Mesenchymal stem cell (in vitro differentiated cells and primary cell): ENCODE measurements around the gene FOXE3.

Experiments used
- DNase-seq: peaks from one replicate; pipeline ENCODE4 v3.0.0-alpha.2; 2013
- H2AFZ ChIP-seq: one replicate; pipeline ENCODE4 v1.6.1; 2013; ENCODE audit warnings: low read depth, mild to moderate bottlenecking, control low read depth, inconsistent platforms, low read length, moderate library complexity
- H2AK5ac ChIP-seq: 2 replicates; pipeline ENCODE4 v1.6.1; 2013; ENCODE audit warnings: low read length, moderate library complexity, mild to moderate bottlenecking, inconsistent platforms; ENCODE audit not compliant: severe bottlenecking
- H2BK120ac ChIP-seq: one replicate; pipeline ENCODE4 v1.6.1; 2013; ENCODE audit warnings: low read depth, mild to moderate bottlenecking, inconsistent platforms, low read length, moderate library complexity
- H2BK12ac ChIP-seq, 2 experiments: one replicate each; pipeline ENCODE4 v1.6.1; 2013; ENCODE audit warnings: inconsistent platforms in 2 of 2, low read length in 2 of 2, mild to moderate bottlenecking in 2 of 2, moderate library complexity in 2 of 2, control low read depth in 1 of 2
- H2BK15ac ChIP-seq: one replicate; pipeline ENCODE4 v1.6.1; 2013; ENCODE audit warnings: mild to moderate bottlenecking, low read depth, inconsistent platforms; ENCODE audit not compliant: poor library complexity, severe bottlenecking
- H2BK5ac ChIP-seq: 2 replicates; pipeline ENCODE4 v1.6.1; 2013; ENCODE audit warnings: low read depth, mild to moderate bottlenecking, low read length, control low read depth, inconsistent platforms; ENCODE audit not compliant: poor library complexity, severe bottlenecking
- H3K14ac ChIP-seq, 2 experiments: one replicate each; pipeline ENCODE4 v1.6.1; 2013; ENCODE audit warnings: inconsistent platforms in 2 of 2, low read length in 2 of 2, control low read depth in 1 of 2, mild to moderate bottlenecking in 1 of 2, moderate library complexity in 1 of 2
- H3K18ac ChIP-seq, 2 experiments: one replicate each; pipeline ENCODE4 v1.6.1; 2013; ENCODE audit warnings: inconsistent platforms in 2 of 2, low read length in 2 of 2, control low read depth in 1 of 2, low read depth in 1 of 2, mild to moderate bottlenecking in 1 of 2
- H3K23ac ChIP-seq, 2 experiments: one replicate each; pipeline ENCODE4 v1.6.1; 2013; ENCODE audit warnings: inconsistent platforms in 2 of 2, low read length in 2 of 2, mild to moderate bottlenecking in 2 of 2, moderate library complexity in 2 of 2, control low read depth in 1 of 2
- H3K27ac ChIP-seq: 2 replicates; pipeline ENCODE4 v1.5.1; 2013; ENCODE audit warnings: mild to moderate bottlenecking, moderate library complexity, low read length, control low read depth, inconsistent platforms; ENCODE audit not compliant: poor library complexity, severe bottlenecking
- H3K27me3 ChIP-seq, 2 experiments: 2 replicates each; pipeline versions ENCODE4 v1.6.1 to v1.7.0; 2013; ENCODE audit warnings: low read length in 2 of 2, mild to moderate bottlenecking in 2 of 2, moderate library complexity in 2 of 2, control low read depth in 1 of 2, inconsistent platforms in 1 of 2; ENCODE audit not compliant: control insufficient read depth in 1 of 2, insufficient read depth in 1 of 2
- H3K36me3 ChIP-seq, 2 experiments: 2 replicates each; pipeline versions ENCODE4 v1.6.1 to v1.7.0; 2013; ENCODE audit warnings: low read length in 2 of 2, control low read depth in 1 of 2, inconsistent platforms in 1 of 2, low read depth in 1 of 2, mild to moderate bottlenecking in 1 of 2; ENCODE audit not compliant: insufficient read depth in 2 of 2, control insufficient read depth in 1 of 2
- H3K4ac ChIP-seq, 2 experiments: one replicate each; pipeline ENCODE4 v1.6.1; 2013; ENCODE audit warnings: inconsistent platforms in 2 of 2, low read length in 2 of 2, mild to moderate bottlenecking in 2 of 2, moderate library complexity in 2 of 2, control low read depth in 1 of 2, low read depth in 1 of 2
- H3K4me1 ChIP-seq: 2 replicates; pipeline ENCODE4 v1.6.1; 2013; ENCODE audit warnings: low read depth, low read length, control low read depth; ENCODE audit not compliant: control insufficient read depth, insufficient read depth
- H3K4me2 ChIP-seq: 2 replicates; pipeline ENCODE4 v1.6.1; 2013; ENCODE audit warnings: low read length, mild to moderate bottlenecking, inconsistent platforms; ENCODE audit not compliant: poor library complexity, severe bottlenecking
- H3K4me3 ChIP-seq, 2 experiments: 2 replicates each; pipeline versions ENCODE4 v1.5.1 to v1.7.0; 2013; ENCODE audit warnings: low read length in 2 of 2, mild to moderate bottlenecking in 2 of 2, control low read depth in 1 of 2, low read depth in 1 of 2; ENCODE audit not compliant: insufficient read depth in 1 of 2
- H3K79me1 ChIP-seq: replicated peaks from 2 replicates; pipeline ENCODE4 v1.6.1; 2013; ENCODE audit warnings: mild to moderate bottlenecking, control low read depth, low read length, inconsistent platforms; ENCODE audit not compliant: poor library complexity, severe bottlenecking
- H3K9ac ChIP-seq: 2 replicates; pipeline ENCODE4 v1.7.0; 2013; ENCODE audit warnings: mild to moderate bottlenecking, low read length, moderate library complexity
- H3K9me3 ChIP-seq: 2 replicates; pipeline ENCODE4 v1.7.0; 2013; ENCODE audit warnings: mild to moderate bottlenecking, low read length; ENCODE audit not compliant: control insufficient read depth
- H4K8ac ChIP-seq: one replicate; pipeline ENCODE4 v1.6.1; 2013; ENCODE audit warnings: inconsistent platforms, mild to moderate bottlenecking, low read length, moderate library complexity
- H4K91ac ChIP-seq: one replicate; pipeline ENCODE4 v1.6.1; 2013; ENCODE audit warnings: mild to moderate bottlenecking, low read length, inconsistent platforms
- WGBS: methylation state at CpG from one replicate; pipeline ENCODE4 v1.1.7; 2013; ENCODE audit warnings: mixed read lengths; 5-methylcytosine and 5-hydroxymethylcytosine counted together

FOXE3 gene

DNA sequence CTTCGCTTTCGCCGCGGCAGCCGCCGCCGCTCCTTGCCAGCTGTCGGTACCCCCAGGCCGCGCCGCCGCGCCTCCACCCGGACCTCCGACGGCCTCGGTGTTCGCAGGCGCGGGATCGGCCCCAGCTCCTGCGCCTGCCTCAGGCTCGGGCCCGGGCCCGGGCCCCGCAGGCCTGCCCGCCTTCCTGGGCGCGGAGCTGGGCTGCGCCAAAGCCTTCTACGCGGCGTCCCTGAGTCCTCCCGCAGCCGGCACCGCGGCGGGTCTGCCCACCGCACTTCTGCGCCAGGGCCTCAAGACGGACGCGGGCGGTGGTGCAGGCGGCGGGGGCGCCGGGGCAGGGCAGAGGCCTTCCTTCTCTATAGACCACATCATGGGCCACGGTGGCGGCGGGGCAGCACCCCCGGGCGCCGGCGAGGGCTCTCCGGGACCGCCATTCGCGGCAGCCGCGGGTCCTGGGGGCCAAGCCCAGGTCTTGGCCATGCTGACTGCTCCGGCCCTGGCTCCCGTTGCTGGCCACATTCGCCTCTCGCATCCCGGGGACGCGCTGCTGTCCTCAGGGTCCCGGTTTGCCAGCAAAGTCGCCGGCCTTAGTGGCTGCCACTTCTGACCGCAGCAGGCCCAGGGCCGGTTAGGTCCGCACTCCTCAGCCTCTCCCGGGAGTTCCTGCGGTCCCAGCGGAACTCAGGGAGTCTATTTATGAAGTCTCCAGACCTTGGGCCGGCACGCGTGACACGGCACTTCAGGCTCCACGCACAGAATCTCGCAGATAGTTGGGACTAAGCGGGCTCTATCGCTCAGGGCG, 23.1 kb downstream of the FOXE3 start:
- no peak overlapping the region for H2AK5ac ChIP-seq
- H3K4me1 ChIP-seq: peaks cover 25% of the 10 kb centered on the region
- H3K27ac ChIP-seq: no peak overlapping the region
- no peak overlapping the region for H2BK12ac ChIP-seq
- H3K36me3 ChIP-seq: no peaks in the 10 kb centered on the region
- no peak overlapping the region for H3K14ac ChIP-seq
- WGBS: 6% methylated on average over 66 of the region's 86 CpGs
- no peak overlapping the region for H3K23ac ChIP-seq
- no peak overlapping the region for H3K4me3 ChIP-seq
- no peak overlapping the region for H3K9ac ChIP-seq
- no peak overlapping the region for H3K18ac ChIP-seq
- H3K9me3 ChIP-seq: no peaks in the 10 kb centered on the region
- no peak overlapping the region for H4K8ac ChIP-seq
- no peak overlapping the region for H2BK120ac ChIP-seq
- H2BK5ac ChIP-seq: no peak overlapping the region
- H3K4me2 ChIP-seq: no peak overlapping the region
- H4K91ac ChIP-seq: no peak overlapping the region
- H3K4ac ChIP-seq: no peak overlapping the region
- H3K79me1 ChIP-seq: no peaks in the 10 kb centered on the region
- peaks cover 78 to 87% of the 10 kb centered on the region in 2 experiments for H3K27me3 ChIP-seq
- no peak for DNase-seq
- no peak overlapping the region for H2BK15ac ChIP-seq
- no peak overlapping the region for H2AFZ ChIP-seq

DNA sequence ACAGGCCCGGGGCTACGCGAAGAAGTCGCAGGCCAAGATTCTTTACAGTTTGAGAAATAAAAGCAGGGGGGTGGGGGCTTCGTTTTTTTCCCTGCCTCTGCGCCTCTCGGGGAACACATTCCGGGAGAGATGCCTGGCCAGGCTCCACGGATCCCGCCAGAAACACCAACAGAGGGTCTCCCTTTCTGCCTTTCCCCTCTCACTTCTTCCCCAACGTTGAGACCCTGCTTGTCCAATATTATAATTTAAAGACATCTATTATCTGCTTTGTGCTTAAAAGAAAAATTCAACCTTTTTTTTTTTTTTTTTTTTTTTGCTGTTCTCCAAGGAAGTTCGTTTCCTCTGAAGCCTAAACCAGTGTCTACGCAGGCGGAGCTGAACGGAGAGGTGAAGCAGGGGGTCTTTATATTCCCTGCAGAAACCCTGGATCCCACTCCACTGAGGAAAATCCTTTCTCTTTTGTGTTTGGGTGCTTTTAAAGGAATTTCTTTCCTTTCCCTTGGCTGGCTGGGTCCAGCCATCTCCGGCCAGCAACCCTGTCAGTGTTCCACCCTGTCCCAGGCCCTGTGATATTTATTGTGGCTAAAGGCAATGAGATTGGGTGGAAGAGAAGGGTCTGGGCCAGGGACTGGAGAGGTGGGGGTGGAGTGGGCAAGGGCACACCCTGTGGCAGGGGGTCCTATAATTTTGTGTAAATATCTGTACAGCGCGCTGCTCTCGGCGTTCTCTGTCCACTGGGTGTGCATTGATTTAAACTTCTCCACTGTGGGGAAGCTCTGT, 23.9 kb downstream of the FOXE3 start:
- no peak overlapping the region for H4K8ac ChIP-seq
- no peak for DNase-seq
- no peak overlapping the region for H3K9ac ChIP-seq
- no peak overlapping the region for H3K18ac ChIP-seq
- no peak overlapping the region for H3K14ac ChIP-seq
- H3K9me3 ChIP-seq: no peaks in the 10 kb centered on the region
- no peak overlapping the region for H3K23ac ChIP-seq
- no peak overlapping the region for H3K27ac ChIP-seq
- no peak overlapping the region for H2BK5ac ChIP-seq
- H2BK120ac ChIP-seq: no peak overlapping the region
- peaks cover 27% of the 10 kb centered on the region for H3K4me1 ChIP-seq
- WGBS: 18% methylated on average over 16 of the region's 20 CpGs
- no peaks in the 10 kb centered on the region for H3K79me1 ChIP-seq
- H2AK5ac ChIP-seq: no peak overlapping the region
- H3K4me3 ChIP-seq: no peak overlapping the region
- H3K4ac ChIP-seq: no peak overlapping the region
- no peak overlapping the region for H2AFZ ChIP-seq
- no peak overlapping the region for H2BK15ac ChIP-seq
- H3K27me3 ChIP-seq: peaks cover 78 to 87% of the 10 kb centered on the region in 2 experiments
- no peak overlapping the region for H2BK12ac ChIP-seq
- no peak overlapping the region for H3K4me2 ChIP-seq
- H3K36me3 ChIP-seq: no peaks in the 10 kb centered on the region
- H4K91ac ChIP-seq: no peak overlapping the region

DNA sequence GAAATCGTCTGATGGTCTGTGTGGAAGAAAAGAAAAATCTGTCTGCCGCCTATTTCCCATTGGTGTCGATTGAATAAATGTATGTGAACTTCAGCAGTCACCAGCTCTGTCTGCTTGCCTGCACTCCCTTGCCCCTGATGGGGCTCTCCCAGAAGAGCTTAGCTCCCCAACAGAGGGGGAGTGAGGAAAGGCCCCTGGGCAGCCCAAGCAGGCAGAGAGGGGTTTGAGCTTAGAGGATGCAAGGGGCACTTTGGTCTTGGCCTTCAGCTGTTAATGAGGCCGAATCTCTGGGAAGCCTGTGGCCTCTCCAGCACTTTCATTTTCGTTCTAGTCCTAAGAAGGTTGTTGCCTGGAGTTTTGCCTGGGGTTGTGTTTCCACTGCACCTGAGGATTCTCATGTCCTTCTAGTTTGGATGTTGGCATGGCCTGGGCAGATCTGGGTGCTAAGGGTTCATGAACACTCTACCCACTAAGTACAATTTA, 24.6 kb downstream of the FOXE3 start:
- no peak overlapping the region for H2BK15ac ChIP-seq
- no peak overlapping the region for H2BK120ac ChIP-seq
- H3K4me1 ChIP-seq: peaks cover 28% of the 10 kb centered on the region
- H3K27ac ChIP-seq: no peak overlapping the region
- H3K18ac ChIP-seq: no peak overlapping the region
- H3K9ac ChIP-seq: no peak overlapping the region
- DNase-seq: peak; percentile 32
- no peak overlapping the region for H3K23ac ChIP-seq
- H4K91ac ChIP-seq: no peak overlapping the region
- no peak overlapping the region for H3K14ac ChIP-seq
- H2BK5ac ChIP-seq: no peak overlapping the region
- no peaks in the 10 kb centered on the region for H3K79me1 ChIP-seq
- H3K36me3 ChIP-seq: no peaks in the 10 kb centered on the region
- no peaks in the 10 kb centered on the region for H3K9me3 ChIP-seq
- 8% methylated on average over 4 of the region's 5 CpGs for WGBS
- H3K4ac ChIP-seq: no peak overlapping the region
- H2AK5ac ChIP-seq: no peak overlapping the region
- no peak overlapping the region for H2AFZ ChIP-seq
- no peak overlapping the region for H4K8ac ChIP-seq
- no peak overlapping the region for H3K4me3 ChIP-seq
- no peak overlapping the region for H3K4me2 ChIP-seq
- peaks cover 78 to 87% of the 10 kb centered on the region in 2 experiments for H3K27me3 ChIP-seq
- no peak overlapping the region for H2BK12ac ChIP-seq

DNA sequence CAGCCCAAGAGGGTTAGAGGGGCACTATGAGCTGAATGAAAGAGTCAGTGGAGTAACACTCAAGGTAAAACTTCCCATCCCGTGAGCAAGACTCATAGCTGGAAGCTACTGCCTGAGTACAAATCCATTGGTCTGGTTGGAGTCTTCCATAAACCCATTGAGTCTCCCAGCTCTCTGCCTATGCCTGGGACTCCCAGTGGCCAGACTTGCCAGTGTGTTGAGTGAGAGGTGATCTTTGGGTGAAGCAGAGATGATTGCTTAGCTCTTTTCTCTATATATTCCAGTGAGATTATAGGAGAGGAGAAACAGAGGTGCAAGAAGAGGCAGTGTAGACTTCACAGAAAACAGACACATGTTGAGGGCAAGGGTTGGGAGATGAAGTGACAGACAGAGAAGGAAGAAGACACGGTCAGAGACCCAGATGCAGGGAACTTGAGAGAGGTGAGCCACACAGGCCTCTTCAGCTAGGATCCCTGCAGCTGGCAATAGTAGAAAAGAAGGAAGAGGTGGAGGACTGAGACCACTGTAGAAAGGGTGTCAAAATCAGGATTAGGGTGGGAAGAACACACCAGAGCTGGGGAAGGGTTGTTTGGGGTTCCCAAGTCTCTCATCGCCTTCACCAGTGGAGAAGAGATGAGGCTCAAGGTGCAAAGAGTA, 25.5 kb downstream of the FOXE3 start:
- WGBS: 48% methylated on average over 3 of the region's 3 CpGs
- Histone ChIP-seq H3K4me2 (no peak overlapping the region), H4K8ac (no peak overlapping the region), H2BK12ac (no peak overlapping the region), H3K4me3 (no peak overlapping the region), H3K4me1 (peaks cover 26% of the 10 kb centered on the region), H2AK5ac (no peak overlapping the region), H2BK5ac (no peak overlapping the region), H2AFZ (no peak overlapping the region), H3K14ac (no peak overlapping the region), H3K23ac (no peak overlapping the region), H3K18ac (no peak overlapping the region), H2BK15ac (no peak overlapping the region), H3K27ac (no peak overlapping the region), H3K4ac (no peak overlapping the region), H2BK120ac (no peak overlapping the region), H3K79me1 (no peaks in the 10 kb centered on the region), H3K36me3 (no peaks in the 10 kb centered on the region), H3K27me3 (peaks cover 78 to 87% of the 10 kb centered on the region in 2 experiments), H3K9me3 (no peaks in the 10 kb centered on the region), H4K91ac (no peak overlapping the region), H3K9ac (no peak overlapping the region)
- DNase-seq: no peak
